ENCODE data around the gene OTUB2.

The OTUB2 gene

DNA sequence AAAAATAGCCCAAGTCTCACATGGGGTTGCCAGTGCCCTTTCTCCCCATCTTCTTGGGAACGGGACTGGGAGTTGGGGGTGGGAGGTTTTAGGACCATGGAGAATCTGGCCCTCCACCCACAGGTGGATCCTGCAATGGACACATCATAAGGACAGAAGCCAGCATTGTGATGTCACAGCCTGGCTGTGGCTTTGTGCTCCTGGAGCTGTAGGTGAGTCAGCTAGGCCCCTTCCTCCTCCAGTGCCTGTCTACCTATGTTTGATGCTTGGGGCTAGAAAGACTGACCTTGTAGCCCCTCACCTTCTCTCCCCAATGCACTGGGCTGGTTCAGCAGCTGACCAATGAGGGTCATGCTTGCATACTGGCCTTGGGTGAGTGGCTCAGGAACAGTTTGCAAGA lies 29.1 kb upstream of the OTUB2 start, which contains the start of gene CCDC197:
TSS of gene CCDC197 (plus strand) at position 220 of the 400 bp plus-strand sequence. CDS start 831 bp downstream, outside the sequence.
- DNase-seq, result no peak

- no peak for DNase-seq
Measured at GRCh38 chr14:93997916-93998870, 27.9 kb upstream of the OTUB2 start.

GRCh38 chr14:93998871-93999403 lies 27.2 kb upstream of the OTUB2 start:
- DNase-seq, result no peak

GRCh38 chr14:93999573-93999972 lies 26.6 kb upstream of the OTUB2 start:
- no peak for DNase-seq

- DNase-seq, result no peak
Measured at GRCh38 chr14:94000267-94000666, 25.9 kb upstream of the OTUB2 start.

GRCh38 chr14:94001016-94001415 lies 25.1 kb upstream of the OTUB2 start:
- no peak for DNase-seq

- peak; percentile 60 for DNase-seq
Measured at GRCh38 chr14:94001501-94002396, 24.4 kb upstream of the OTUB2 start.

DNA sequence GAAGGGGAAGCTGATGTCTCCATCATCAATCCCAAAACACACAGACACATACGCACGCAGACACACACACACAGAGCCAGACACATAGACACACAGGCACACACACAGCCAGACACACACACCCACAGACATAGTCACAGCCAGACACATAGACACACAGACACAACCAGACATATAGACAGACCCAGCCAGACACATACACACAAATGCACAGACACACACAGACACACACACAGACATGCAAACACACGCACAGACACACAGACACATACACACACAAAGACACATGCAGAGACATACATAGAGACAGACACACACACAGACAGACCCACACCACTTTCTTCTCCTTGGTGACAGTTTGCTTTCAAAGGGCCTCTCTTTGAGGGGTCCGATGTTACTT lies 22.7 kb upstream of the OTUB2 start:
- DNase-seq, result no peak

DNA sequence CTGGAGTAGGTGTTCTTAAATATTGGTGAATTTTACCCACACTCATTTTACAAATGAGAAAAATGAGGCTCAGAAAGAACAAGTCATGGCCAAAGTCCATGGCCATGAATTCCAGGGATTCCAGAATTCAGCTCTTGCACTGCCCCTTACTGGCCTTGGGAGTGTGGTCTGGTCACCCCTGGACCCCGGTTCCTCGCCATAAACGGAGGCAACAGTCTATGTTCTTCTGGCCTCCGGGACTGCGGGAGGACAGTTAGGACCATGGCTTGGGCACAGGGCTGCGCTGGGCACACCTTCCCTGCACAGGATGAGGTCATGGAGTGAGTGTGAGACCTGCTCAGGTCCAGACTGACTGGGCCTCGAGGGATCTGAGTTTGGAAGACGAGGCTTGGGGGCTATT lies 22.1 kb upstream of the OTUB2 start:
- no peak for DNase-seq

- no peak for DNase-seq
Measured at GRCh38 chr14:94005324-94006073, 20.6 kb upstream of the OTUB2 start.

DNA sequence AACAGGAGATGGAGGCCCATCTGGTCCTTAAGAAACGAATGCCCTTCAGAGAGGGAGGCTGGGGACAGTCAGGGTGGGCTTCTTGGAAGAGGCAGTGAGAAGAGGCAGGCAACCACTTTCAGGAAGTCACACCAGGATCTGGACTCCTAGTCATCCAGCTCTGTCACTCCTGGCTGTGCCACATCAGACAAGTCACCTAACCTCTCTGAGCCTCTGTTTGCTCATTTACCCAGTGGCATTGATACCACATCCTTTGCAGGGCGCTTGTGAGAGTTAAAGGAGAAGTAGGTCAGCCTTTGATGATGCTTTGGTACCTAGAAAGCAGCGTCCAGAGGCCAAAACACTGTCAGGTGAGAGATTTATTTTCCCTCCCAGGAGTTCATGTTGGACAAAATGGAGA lies 17.9 kb upstream of the OTUB2 start:
- DNase-seq, result no peak

DNA sequence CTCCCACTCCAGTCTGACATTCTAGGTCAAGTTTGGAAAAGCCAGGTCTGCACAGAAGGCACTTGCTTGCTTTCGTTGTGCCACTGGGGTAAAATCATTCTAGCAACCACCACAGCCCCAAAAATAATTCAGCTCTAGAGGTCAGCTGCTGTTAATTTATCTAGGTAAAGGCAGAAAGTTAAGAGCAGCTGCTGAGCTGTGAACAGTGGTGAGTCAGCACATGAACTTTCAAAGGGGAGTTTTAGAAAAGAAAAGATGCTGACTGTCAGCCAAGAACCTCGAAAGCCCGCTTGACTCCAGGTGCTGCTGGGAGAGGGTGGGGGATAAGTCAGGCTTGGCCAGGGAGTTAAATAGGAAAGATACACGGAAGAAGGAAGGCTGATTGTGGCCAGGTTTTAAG lies 16.4 kb upstream of the OTUB2 start:
- DNase-seq, result no peak

- no peak for DNase-seq
Measured at GRCh38 chr14:94010625-94011024, 15.5 kb upstream of the OTUB2 start.

DNA sequence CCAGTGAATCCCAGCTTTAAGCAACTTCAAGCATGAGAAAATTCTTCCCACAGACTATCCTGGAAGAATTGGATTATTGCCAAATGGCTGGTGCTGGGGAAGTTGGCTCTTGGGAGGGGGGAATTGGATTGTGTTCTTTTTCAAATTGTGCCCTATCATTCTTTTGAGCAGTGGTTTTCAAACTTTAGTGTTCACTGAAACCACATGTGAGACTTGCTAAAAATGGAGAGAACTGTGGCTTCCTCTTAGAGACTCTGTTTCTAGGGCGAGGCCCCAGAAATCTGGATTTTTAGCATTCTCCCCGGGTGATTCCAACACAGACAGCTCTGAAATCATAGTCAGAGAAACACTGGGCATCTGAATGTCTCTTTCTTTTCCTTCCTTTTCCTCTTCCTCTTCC lies 14.3 kb upstream of the OTUB2 start:
- DNase-seq, result no peak

DNA sequence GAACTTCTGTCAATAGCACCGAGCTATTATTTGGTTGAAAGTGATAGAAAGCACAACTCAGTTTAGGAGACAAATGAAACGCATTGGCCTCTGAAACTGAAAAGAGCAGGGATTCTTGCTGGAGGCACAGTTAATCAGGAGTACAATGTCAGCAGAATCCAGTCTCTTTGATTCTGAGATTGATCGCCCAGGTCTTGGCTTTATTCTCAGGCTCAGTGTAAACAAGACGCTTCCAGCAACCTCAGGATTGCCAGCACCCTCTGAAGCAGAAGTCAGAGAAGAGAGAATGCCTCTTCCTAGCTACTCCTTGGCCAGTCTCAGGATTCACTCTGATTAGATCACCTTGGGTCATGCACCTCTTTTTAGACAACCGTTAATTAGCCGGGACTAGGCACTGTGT lies 11.8 kb upstream of the OTUB2 start:
- DNase-seq, result no peak

DNA sequence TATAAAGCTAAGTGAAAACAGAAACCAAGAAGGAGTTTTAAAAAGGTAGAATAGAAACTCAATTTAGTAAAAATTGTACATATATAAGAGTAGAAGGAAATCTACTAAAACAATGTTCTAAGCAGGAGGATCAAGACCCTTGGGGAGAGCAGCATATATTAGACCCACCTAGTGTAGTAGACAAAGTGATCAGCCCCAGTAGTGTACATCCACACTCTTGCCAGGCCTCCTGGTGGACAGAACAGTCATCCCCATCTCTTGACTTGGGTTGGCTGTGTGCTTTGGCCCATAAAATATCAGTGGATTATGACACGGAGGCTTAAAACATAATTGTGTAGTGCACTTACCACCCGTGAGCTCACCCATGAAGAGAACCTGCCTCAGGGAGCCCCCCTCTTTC lies 10.9 kb upstream of the OTUB2 start:
- no peak for DNase-seq

- no peak for DNase-seq
Measured at GRCh38 chr14:94016446-94016976, 9.6 kb upstream of the OTUB2 start.

- no peak for DNase-seq
Measured at GRCh38 chr14:94018308-94018707, 7.8 kb upstream of the OTUB2 start.

- DNase-seq, result no peak
Measured at GRCh38 chr14:94019329-94019728, 6.8 kb upstream of the OTUB2 start.

GRCh38 chr14:94020267-94020666 lies 5.9 kb upstream of the OTUB2 start:
- DNase-seq, result no peak

DNA sequence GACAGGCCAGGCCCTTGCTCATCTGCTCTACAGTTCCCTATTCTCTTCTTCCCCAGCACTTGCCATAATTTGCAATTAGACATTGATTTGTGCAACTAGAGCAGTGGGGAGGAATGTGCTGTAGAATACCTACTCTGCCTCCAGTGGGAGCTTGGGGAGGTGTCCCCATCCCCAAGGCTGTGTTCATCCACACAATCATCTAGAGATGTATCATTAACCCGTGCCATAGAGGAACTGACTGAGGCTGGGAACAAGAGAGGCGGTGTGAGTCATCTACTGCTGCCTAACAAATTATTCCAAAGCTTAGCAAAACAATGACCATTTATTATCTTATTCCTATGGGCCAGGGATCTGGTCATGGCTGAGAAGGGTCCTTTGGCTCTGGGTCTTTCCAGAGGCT lies 5.1 kb upstream of the OTUB2 start:
- DNase-seq, result no peak

GRCh38 chr14:94021416-94022157 lies 4.6 kb upstream of the OTUB2 start:
- DNase-seq, result no peak

Measured in activated CD8-positive, alpha-beta memory T cell treated with anti-CD3 and anti-CD28 coated beads, Interleukin-2, amount 50 U/mL, for 4 hours (primary cell).